ENCODE measurements around the gene PTPRE.

DNA sequence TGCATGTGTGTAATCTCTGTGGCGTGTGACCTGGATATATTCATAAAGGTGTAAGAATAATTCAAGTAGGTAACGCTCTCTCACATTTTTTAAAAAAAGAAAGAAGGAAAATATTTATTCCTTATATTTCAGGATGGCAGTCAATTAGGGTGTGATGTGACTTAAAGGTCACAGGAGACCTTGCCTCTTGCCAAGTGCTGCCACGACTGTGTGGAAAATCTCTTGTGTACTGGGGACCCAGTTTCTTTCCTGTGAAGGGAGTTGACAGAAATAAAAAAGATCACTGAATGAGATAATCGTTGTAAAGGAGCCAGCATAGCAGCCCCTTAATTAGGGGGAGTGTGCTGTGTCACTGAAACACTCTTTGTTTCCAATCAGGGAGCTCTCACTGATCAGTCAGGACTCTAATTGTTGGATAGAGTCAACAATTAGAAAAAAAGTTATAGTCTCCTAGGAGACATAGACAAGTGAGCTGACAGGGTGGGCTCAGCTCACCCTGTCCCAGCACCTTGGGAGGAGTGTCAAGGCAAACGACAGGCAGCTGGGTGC, 31.1 kb downstream of the PTPRE start:
- TF ChIP-seq, protein P1, sequence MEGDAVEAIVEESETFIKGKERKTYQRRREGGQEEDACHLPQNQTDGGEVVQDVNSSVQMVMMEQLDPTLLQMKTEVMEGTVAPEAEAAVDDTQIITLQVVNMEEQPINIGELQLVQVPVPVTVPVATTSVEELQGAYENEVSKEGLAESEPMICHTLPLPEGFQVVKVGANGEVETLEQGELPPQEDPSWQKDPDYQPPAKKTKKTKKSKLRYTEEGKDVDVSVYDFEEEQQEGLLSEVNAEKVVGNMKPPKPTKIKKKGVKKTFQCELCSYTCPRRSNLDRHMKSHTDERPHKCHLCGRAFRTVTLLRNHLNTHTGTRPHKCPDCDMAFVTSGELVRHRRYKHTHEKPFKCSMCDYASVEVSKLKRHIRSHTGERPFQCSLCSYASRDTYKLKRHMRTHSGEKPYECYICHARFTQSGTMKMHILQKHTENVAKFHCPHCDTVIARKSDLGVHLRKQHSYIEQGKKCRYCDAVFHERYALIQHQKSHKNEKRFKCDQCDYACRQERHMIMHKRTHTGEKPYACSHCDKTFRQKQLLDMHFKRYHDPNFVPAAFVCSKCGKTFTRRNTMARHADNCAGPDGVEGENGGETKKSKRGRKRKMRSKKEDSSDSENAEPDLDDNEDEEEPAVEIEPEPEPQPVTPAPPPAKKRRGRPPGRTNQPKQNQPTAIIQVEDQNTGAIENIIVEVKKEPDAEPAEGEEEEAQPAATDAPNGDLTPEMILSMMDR (IDR thresholded peaks at IDR 0.05) = no peak
- TF ChIP-seq SMC3 (IDR thresholded peaks at IDR 0.05; ENCODE audit: low read depth, low read length) (no peak), EP300 (IDR thresholded peaks at IDR 0.05; ENCODE audit: borderline replicate concordance in 1 of 2, low read depth in 1 of 2, low read length in 1 of 2) (no peak), EZH2phosphoT487 (IDR thresholded peaks at IDR 0.05; ENCODE audit: borderline replicate concordance, low read depth) (no peak), MXI1 (IDR thresholded peaks at IDR 0.05; ENCODE audit: low read depth, low read length) (no peak), JUND (IDR thresholded peaks at IDR 0.05) (no peak)
- TF ChIP-seq, protein P2, sequence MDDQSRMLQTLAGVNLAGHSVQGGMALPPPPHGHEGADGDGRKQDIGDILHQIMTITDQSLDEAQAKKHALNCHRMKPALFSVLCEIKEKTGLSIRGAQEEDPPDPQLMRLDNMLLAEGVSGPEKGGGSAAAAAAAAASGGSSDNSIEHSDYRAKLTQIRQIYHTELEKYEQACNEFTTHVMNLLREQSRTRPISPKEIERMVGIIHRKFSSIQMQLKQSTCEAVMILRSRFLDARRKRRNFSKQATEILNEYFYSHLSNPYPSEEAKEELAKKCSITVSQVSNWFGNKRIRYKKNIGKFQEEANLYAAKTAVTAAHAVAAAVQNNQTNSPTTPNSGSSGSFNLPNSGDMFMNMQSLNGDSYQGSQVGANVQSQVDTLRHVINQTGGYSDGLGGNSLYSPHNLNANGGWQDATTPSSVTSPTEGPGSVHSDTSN (IDR thresholded peaks at IDR 0.05) = no peak
- TF ChIP-seq, protein P3, sequence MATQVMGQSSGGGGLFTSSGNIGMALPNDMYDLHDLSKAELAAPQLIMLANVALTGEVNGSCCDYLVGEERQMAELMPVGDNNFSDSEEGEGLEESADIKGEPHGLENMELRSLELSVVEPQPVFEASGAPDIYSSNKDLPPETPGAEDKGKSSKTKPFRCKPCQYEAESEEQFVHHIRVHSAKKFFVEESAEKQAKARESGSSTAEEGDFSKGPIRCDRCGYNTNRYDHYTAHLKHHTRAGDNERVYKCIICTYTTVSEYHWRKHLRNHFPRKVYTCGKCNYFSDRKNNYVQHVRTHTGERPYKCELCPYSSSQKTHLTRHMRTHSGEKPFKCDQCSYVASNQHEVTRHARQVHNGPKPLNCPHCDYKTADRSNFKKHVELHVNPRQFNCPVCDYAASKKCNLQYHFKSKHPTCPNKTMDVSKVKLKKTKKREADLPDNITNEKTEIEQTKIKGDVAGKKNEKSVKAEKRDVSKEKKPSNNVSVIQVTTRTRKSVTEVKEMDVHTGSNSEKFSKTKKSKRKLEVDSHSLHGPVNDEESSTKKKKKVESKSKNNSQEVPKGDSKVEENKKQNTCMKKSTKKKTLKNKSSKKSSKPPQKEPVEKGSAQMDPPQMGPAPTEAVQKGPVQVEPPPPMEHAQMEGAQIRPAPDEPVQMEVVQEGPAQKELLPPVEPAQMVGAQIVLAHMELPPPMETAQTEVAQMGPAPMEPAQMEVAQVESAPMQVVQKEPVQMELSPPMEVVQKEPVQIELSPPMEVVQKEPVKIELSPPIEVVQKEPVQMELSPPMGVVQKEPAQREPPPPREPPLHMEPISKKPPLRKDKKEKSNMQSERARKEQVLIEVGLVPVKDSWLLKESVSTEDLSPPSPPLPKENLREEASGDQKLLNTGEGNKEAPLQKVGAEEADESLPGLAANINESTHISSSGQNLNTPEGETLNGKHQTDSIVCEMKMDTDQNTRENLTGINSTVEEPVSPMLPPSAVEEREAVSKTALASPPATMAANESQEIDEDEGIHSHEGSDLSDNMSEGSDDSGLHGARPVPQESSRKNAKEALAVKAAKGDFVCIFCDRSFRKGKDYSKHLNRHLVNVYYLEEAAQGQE (IDR thresholded peaks at IDR 0.05; ENCODE audit: low read depth, low read length) = no peak
